VCaP (cell line): ENCODE data around the gene PTTG1IP.
A peak's percentile ranks its signal among the peaks of the same experiment; 100 is the strongest.

Experiments
- H3K27ac ChIP-seq: fragments of 450-650 bp; 2 replicates; pipeline ENCODE4 v1.5.1; 2017
- CTCF ChIP-seq: fragments of 450-650 bp; conservative IDR thresholded peaks from 2 replicates; pipeline ENCODE4 v1.5.1; 2017; ENCODE audit warnings: mild to moderate bottlenecking, moderate library complexity

The PTTG1IP gene

GRCh38 chr21:44800971-44801467, 72.5 kb downstream of the PTTG1IP start:
- TF ChIP-seq CTCF, result peak; percentile 79
- H3K27ac ChIP-seq, result peak overlapping the region; percentile 89

- TF ChIP-seq CTCF, result peak; percentile 89
Measured at GRCh38 chr21:44800103-44800502, 73.4 kb downstream of the PTTG1IP start.

GRCh38 chr21:44799646-44800045, 73.8 kb downstream of the PTTG1IP start:
- no peak for TF ChIP-seq CTCF
- H3K27ac ChIP-seq, result peak overlapping the region; percentile 89

More at GRCh38 chr21:44800103-44800502, 73.4 kb downstream of the PTTG1IP start:
- H3K27ac ChIP-seq, result peak overlapping the region; percentile 89
